Activated CD8-positive, alpha-beta T cell treated with anti-CD3 and anti-CD28 coated beads for 36 hours (primary cell): Measurements from ENCODE around the gene TMEM98. TPM values are rescaled to one million over a fixed set of nuclear protein-coding genes. Genes with fewer than 3 reads are reported as not detected.
"Not testable (repeated sequence)": the region's sequence is repeated elsewhere in the genome, so short reads cannot be mapped to it uniquely, and the experiment has no call there.

Source experiments
- ATAC-seq: fragments of 200-7000 bp; cut with Tn5 transposase; one replicate; pipeline ENCODE4 v1.10.0; 2021; ENCODE audit warnings: mild to moderate bottlenecking, moderate library complexity
- CTCF ChIA-PET: fragments of 350-600 bp; sonication (Branson Sonifier 250); formaldehyde crosslinking; loops from one replicate; lab custom pipeline; 2021; ENCODE audit warnings: antibody characterized with exemption; lab: Charles Lee
- POLR2A ChIA-PET: fragments of 350-600 bp; sonication (Branson Sonifier 250); formaldehyde crosslinking; loops from one replicate; lab custom pipeline; 2021; ENCODE audit warnings: antibody characterized with exemption; lab: Charles Lee
- DNase-seq: peaks from one replicate; pipeline ENCODE4 v3.0.0-alpha.2; 2020
- H3K27ac Mint-ChIP-seq: one replicate; pipeline ENCODE4 v1.8.0; 2021; ENCODE audit warnings: mild to moderate bottlenecking, mixed read lengths
- H3K27me3 Mint-ChIP-seq: one replicate; pipeline ENCODE4 v1.8.0; 2021; ENCODE audit warnings: mixed read lengths
- H3K36me3 Mint-ChIP-seq: one replicate; pipeline ENCODE4 v1.8.0; 2021; ENCODE audit warnings: low read depth, mixed read lengths
- H3K4me1 Mint-ChIP-seq: one replicate; pipeline ENCODE4 v1.8.0; 2021; ENCODE audit warnings: low read depth, mixed read lengths
- H3K4me3 Mint-ChIP-seq: one replicate; pipeline ENCODE4 v1.8.0; 2021; ENCODE audit warnings: mild to moderate bottlenecking, moderate library complexity, mixed read lengths
- H3K9me3 Mint-ChIP-seq: one replicate; pipeline ENCODE4 v1.8.0; 2021; ENCODE audit warnings: mixed read lengths
- CTCF ChIP-seq: fragments of 200-600 bp; IDR thresholded peaks from one replicate; pipeline ENCODE4 v1.8.0; 2022; ENCODE audit warnings: antibody characterized with exemption, mild to moderate bottlenecking
- intact Hi-C: fragments of 100-400 bp; cut with micrococcal nuclease; formaldehyde crosslinking; loops from one replicate; pipeline ENCODE4 v1.10.0; 2022
- total RNA-seq, 2 experiments: library from RNA; stranded (reverse); gene quantifications; one replicate each; pipeline ENCODE4 v1.2.3, GENCODE V29; 2021

The TMEM98 gene
- total RNA-seq, 2 experiments from 2014 or later, result not detected

GRCh38 chr17:32882029-32882428, 45.9 kb upstream of the TMEM98 start:
- Mint-ChIP-seq H3K9me3 (no peaks in the 10 kb centered on the region), H3K27me3 (peaks cover 14% of the 10 kb centered on the region), H3K4me3 (no peak overlapping the region), H3K36me3 (no peaks in the 10 kb centered on the region), H3K4me1 (peaks cover 12% of the 10 kb centered on the region), H3K27ac (no peak overlapping the region)
- DNase-seq, result no peak
- TF ChIP-seq CTCF, result no peak
- intact Hi-C loops, result no loop called here
- ChIA-PET POLR2A (no interaction called here), CTCF (interaction anchor here (0.8 to 1.6 kb wide), 3 partner anchors 22 to 99 kb away, joined by 3 to 4 read pairs (median 3); no protein-coding TSS in a partner anchor)
- no peak for ATAC-seq

- Mint-ChIP-seq H3K9me3 (no peaks in the 10 kb centered on the region), H3K36me3 (no peaks in the 10 kb centered on the region), H3K27me3 (peaks cover 14% of the 10 kb centered on the region), H3K27ac (no peak overlapping the region), H3K4me1 (peaks cover 9% of the 10 kb centered on the region), H3K4me3 (no peak overlapping the region)
- POLR2A ChIA-PET, result no interaction called here
- no peak for TF ChIP-seq CTCF
- ATAC-seq (peak; percentile 76), DNase-seq (peak; percentile 67)
- CTCF ChIA-PET, result interaction anchor here (0.8 to 1.6 kb wide), 3 partner anchors 22 to 100 kb away, joined by 3 to 4 read pairs (median 3); no protein-coding TSS in a partner anchor
- intact Hi-C loops, result no loop called here
These were observed 45.2 kb upstream of the TMEM98 start for GRCh38 chr17:32882734-32883133.

- POLR2A ChIA-PET, result not testable (repeated sequence)
- CTCF ChIA-PET, result interaction anchor here (2.3 kb wide), 1 partner anchor 11 kb away, joined by 17 read pairs; the partner anchor contains the start of gene MYO1D
These were observed 41.0 kb upstream of the TMEM98 start for GRCh38 chr17:32886951-32887350.

GRCh38 chr17:32887410-32887809, 40.5 kb upstream of the TMEM98 start:
- CTCF ChIA-PET, H3K4me1 Mint-ChIP-seq, DNase-seq, POLR2A ChIA-PET, H3K9me3 Mint-ChIP-seq, H3K27ac Mint-ChIP-seq, H3K4me3 Mint-ChIP-seq, H3K36me3 Mint-ChIP-seq, intact Hi-C loops, ATAC-seq: not testable (repeated sequence)
- peaks cover 12% of the 10 kb centered on the region for H3K27me3 Mint-ChIP-seq

More at GRCh38 chr17:32886951-32887350, 41.0 kb upstream of the TMEM98 start:
- intact Hi-C loops, H3K36me3 Mint-ChIP-seq, H3K9me3 Mint-ChIP-seq, H3K27ac Mint-ChIP-seq, H3K4me3 Mint-ChIP-seq, DNase-seq, H3K4me1 Mint-ChIP-seq, ATAC-seq: not testable (repeated sequence)
- peaks cover 13% of the 10 kb centered on the region for H3K27me3 Mint-ChIP-seq

GRCh38 chr17:32894245-32894644, 33.7 kb upstream of the TMEM98 start:
- POLR2A ChIA-PET, result no interaction called here
- Mint-ChIP-seq H3K4me3 (no peak overlapping the region), H3K4me1 (no peaks in the 10 kb centered on the region), H3K36me3 (no peaks in the 10 kb centered on the region), H3K27ac (no peak overlapping the region), H3K27me3 (peaks cover 12% of the 10 kb centered on the region), H3K9me3 (no peaks in the 10 kb centered on the region)
- intact Hi-C loops, result no loop called here
- no peak for TF ChIP-seq CTCF
- CTCF ChIA-PET, result interaction anchor here (1.7 to 2.4 kb wide), 2 partner anchors 17 to 111 kb away, joined by 8 read pairs; partner anchors contain the start of gene MYO1D
- ATAC-seq (no peak), DNase-seq (no peak)

GRCh38 chr17:32896647-32897258, 31.2 kb upstream of the TMEM98 start:
- H3K27ac Mint-ChIP-seq, result no peak overlapping the region
- no peak for DNase-seq
- H3K36me3 Mint-ChIP-seq, result no peaks in the 10 kb centered on the region
- no peaks in the 10 kb centered on the region for H3K4me1 Mint-ChIP-seq
- intact Hi-C loops, result no loop called here
- ChIA-PET POLR2A (interaction anchor here (0.7 kb wide), 1 partner anchor 11 kb away, joined by 3 read pairs; no protein-coding TSS in a partner anchor), CTCF (interaction anchor here (1.2 to 1.7 kb wide), 2 partner anchors 13 kb away, joined by 4 to 9 read pairs; no protein-coding TSS in a partner anchor)
- no peak for TF ChIP-seq CTCF
- no peak overlapping the region for H3K4me3 Mint-ChIP-seq
- peaks cover 12% of the 10 kb centered on the region for H3K27me3 Mint-ChIP-seq
- no peak for ATAC-seq
- no peaks in the 10 kb centered on the region for H3K9me3 Mint-ChIP-seq
